Ishikawa (cell line): ENCODE data around the gene NUDT7.

ENCODE experiments used
- CEBPB ChIP-seq: IDR thresholded peaks from 2 replicates; pipeline ENCODE4 v1.6.1; 2012
- EGR1 ChIP-seq: IDR thresholded peaks from 2 replicates; pipeline ENCODE4 v1.6.1; 2012
- EP300 ChIP-seq: IDR thresholded peaks from 2 replicates; pipeline ENCODE4 v1.6.1; 2012; ENCODE audit warnings: borderline replicate concordance
- FOXM1 ChIP-seq: IDR thresholded peaks from 2 replicates; pipeline ENCODE4 v1.6.1; 2012; ENCODE audit warnings: low read depth, borderline replicate concordance
- NFIC ChIP-seq: IDR thresholded peaks from 2 replicates; pipeline ENCODE4 v1.6.1; 2012
- RAD21 ChIP-seq: IDR thresholded peaks from 2 replicates; pipeline ENCODE4 v1.6.1; 2012; ENCODE audit warnings: low read depth
- TAF1 ChIP-seq: IDR thresholded peaks from 2 replicates; pipeline ENCODE4 v1.6.1; 2012; ENCODE audit warnings: low read depth, mild to moderate bottlenecking
- TCF12 ChIP-seq: IDR thresholded peaks from 2 replicates; pipeline ENCODE4 v1.6.1; 2012; ENCODE audit warnings: low read depth
- TEAD4 ChIP-seq: IDR thresholded peaks from 2 replicates; pipeline ENCODE4 v1.6.1; 2012
- YY1 ChIP-seq: IDR thresholded peaks from 2 replicates; pipeline ENCODE4 v1.6.1; 2012; ENCODE audit warnings: low read depth
- TF ChIP-seq, protein P1 (sequence below): IDR thresholded peaks from 2 replicates; pipeline ENCODE4 v1.6.1; 2012
- TF ChIP-seq, protein P2 (sequence below): IDR thresholded peaks from 2 replicates; pipeline ENCODE4 v1.6.1; 2012; ENCODE audit warnings: low read depth, mild to moderate bottlenecking

DNA sequence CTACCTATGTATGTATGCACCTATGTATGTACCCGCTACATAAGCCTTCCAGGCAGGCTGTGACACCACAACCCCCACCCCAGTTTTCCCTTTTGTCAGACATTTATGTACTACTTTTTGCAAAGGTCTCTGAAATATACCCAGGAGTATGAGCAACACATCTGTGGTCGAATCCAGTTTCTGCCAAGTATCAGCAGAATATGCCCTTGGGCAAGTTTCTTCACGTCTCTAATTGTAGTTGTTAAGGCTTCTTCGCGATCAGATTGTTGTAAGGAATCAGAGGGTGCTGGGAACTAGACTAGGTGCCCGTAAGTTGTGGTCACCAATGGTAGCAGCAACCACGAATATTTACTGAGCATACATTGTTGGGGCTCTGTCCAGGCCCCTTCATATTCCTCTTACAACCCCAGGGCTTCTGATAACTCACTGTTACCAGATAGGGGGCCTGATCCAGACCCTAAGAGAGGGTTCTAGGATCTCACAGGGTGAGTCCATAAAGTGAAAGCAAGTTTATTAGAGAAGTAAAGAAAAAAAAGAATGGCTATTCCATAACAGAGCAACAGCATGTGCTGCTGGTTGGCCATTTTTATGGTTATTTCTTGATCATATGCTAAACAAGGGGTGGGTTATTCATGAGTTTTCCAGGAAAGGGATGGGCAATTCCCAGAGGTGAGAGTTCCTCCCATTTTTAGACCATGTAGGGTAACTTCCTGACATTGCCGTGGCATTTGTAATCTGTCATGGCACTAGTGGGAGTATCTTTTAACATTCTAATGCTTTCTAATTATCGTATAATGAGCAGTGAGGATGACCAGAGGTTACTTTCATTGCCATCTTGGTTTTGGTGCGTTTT is 16.6 kb downstream of the NUDT7 start:
- TF ChIP-seq TEAD4 (no peak), CEBPB (no peak), RAD21 (no peak), TAF1 (no peak), EP300 (no peak), EGR1 (no peak), FOXM1 (no peak), YY1 (no peak), TCF12 (no peak), NFIC (no peak)
- TF ChIP-seq, protein P1, sequence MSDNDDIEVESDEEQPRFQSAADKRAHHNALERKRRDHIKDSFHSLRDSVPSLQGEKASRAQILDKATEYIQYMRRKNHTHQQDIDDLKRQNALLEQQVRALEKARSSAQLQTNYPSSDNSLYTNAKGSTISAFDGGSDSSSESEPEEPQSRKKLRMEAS, result no peak
- TF ChIP-seq, protein P2, sequence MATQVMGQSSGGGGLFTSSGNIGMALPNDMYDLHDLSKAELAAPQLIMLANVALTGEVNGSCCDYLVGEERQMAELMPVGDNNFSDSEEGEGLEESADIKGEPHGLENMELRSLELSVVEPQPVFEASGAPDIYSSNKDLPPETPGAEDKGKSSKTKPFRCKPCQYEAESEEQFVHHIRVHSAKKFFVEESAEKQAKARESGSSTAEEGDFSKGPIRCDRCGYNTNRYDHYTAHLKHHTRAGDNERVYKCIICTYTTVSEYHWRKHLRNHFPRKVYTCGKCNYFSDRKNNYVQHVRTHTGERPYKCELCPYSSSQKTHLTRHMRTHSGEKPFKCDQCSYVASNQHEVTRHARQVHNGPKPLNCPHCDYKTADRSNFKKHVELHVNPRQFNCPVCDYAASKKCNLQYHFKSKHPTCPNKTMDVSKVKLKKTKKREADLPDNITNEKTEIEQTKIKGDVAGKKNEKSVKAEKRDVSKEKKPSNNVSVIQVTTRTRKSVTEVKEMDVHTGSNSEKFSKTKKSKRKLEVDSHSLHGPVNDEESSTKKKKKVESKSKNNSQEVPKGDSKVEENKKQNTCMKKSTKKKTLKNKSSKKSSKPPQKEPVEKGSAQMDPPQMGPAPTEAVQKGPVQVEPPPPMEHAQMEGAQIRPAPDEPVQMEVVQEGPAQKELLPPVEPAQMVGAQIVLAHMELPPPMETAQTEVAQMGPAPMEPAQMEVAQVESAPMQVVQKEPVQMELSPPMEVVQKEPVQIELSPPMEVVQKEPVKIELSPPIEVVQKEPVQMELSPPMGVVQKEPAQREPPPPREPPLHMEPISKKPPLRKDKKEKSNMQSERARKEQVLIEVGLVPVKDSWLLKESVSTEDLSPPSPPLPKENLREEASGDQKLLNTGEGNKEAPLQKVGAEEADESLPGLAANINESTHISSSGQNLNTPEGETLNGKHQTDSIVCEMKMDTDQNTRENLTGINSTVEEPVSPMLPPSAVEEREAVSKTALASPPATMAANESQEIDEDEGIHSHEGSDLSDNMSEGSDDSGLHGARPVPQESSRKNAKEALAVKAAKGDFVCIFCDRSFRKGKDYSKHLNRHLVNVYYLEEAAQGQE, result no peak
